B cell (primary cell): ENCODE data around the gene URB1. TPM values are rescaled to one million over a fixed set of nuclear protein-coding genes. Genes with fewer than 3 reads are reported as not detected.
"Not testable (repeated sequence)": the region's sequence is repeated elsewhere in the genome, so short reads cannot be mapped to it uniquely, and the experiment has no call there.

Experiments used
- ATAC-seq: fragments of 200-7000 bp; cut with Tn5 transposase; one replicate; pipeline ENCODE4 v1.10.0; 2021; ENCODE audit warnings: low read depth, mild to moderate bottlenecking, moderate number of reproducible peaks, moderate library complexity
- CTCF ChIA-PET: fragments of 350-600 bp; sonication (Branson Sonifier 250); formaldehyde crosslinking; loops from one replicate; lab custom pipeline; 2021; ENCODE audit warnings: antibody characterized with exemption, inconsistent platforms; lab: Charles Lee
- POLR2A ChIA-PET: fragments of 350-600 bp; sonication (Branson Sonifier 250); formaldehyde crosslinking; loops from one replicate; lab custom pipeline; 2021; ENCODE audit warnings: antibody characterized with exemption; lab: Charles Lee
- DNase-seq: peaks from one replicate; pipeline ENCODE4 v3.0.0; 2013
- H2AFZ ChIP-seq: 2 replicates; pipeline ENCODE4 v1.6.1; 2012; ENCODE audit warnings: mild to moderate bottlenecking, low read depth, low read length; ENCODE audit not compliant: insufficient read depth, poor library complexity, severe bottlenecking
- H3K27ac ChIP-seq, 2 donors: 1 replicate in 1 of 2; 2 replicates in 1 of 2; pipeline ENCODE4 v1.5.1; 2012 to 2013; ENCODE audit warnings: low read length in 2 of 2, mild to moderate bottlenecking in 2 of 2, moderate library complexity in 1 of 2
- H3K27me3 ChIP-seq, 4 experiments: fragments of 200-600 bp in 1 of 4; sonication (generic) in 1 of 4; replicated peaks in 1 of 4; 1 replicate in 2 of 4; 2 replicates in 2 of 4; pipeline versions ENCODE4 v1.6.1 to v1.7.0; 2013 to 2016; ENCODE audit warnings: low read length in 3 of 4, mild to moderate bottlenecking in 2 of 4, mixed read lengths in 1 of 4, moderate library complexity in 1 of 4; ENCODE audit not compliant: insufficient read depth in 4 of 4, control insufficient read depth in 3 of 4; ENCODE audit errors: control extremely low read depth in 1 of 4
- H3K36me3 ChIP-seq, 2 experiments: replicated peaks in 1 of 2; 1 replicate in 1 of 2; 2 replicates in 1 of 2; pipeline versions ENCODE4 v1.6.1 to v1.7.1; 2013; ENCODE audit warnings: low read length in 1 of 2; ENCODE audit not compliant: insufficient read depth in 2 of 2, control insufficient read depth in 1 of 2; ENCODE audit errors: control extremely low read depth in 1 of 2, extremely low read depth in 1 of 2
- H3K4me1 ChIP-seq, 2 donors: fragments of 200-600 bp in 1 of 2; sonication (generic) in 1 of 2; 1 replicate in 1 of 2; 2 replicates in 1 of 2; pipeline versions ENCODE4 v1.5.1 to v1.6.1; 2013 to 2017; ENCODE audit warnings: low read length in 2 of 2; ENCODE audit not compliant: control insufficient read depth in 2 of 2, insufficient read depth in 2 of 2
- H3K4me2 ChIP-seq: replicated peaks from 2 replicates; pipeline ENCODE3; 2012; ENCODE audit warnings: mild to moderate bottlenecking, low read depth, low read length; ENCODE audit not compliant: poor library complexity, severe bottlenecking
- H3K4me3 ChIP-seq, 5 experiments: fragments of 200-600 bp in 1 of 5; sonication (generic) in 1 of 5; 1 replicate in 3 of 5; 2 replicates in 2 of 5; pipeline versions ENCODE4 v1.5.1 to v1.7.0; 2011 to 2016; ENCODE audit warnings: low read length in 4 of 5, mild to moderate bottlenecking in 4 of 5, low read depth in 2 of 5, control low read depth in 1 of 5, moderate library complexity in 1 of 5; ENCODE audit not compliant: insufficient read depth in 1 of 5; ENCODE audit errors: control extremely low read depth in 1 of 5, extremely low read depth in 1 of 5
- H3K79me2 ChIP-seq: fragments of 200-600 bp; sonication (generic); one replicate; pipeline ENCODE4 v1.6.0; 2016; ENCODE audit warnings: low read length; ENCODE audit not compliant: control insufficient read depth, insufficient read depth
- H3K9ac ChIP-seq: fragments of 200-600 bp; sonication (generic); 2 replicates; pipeline ENCODE4 v1.6.1; 2017; ENCODE audit warnings: mild to moderate bottlenecking, low read length, moderate library complexity
- H3K9me3 ChIP-seq, 3 donors: one replicate each; pipeline versions ENCODE4 v1.6.1 to v1.7.1; 2013; ENCODE audit warnings: low read length in 2 of 3; ENCODE audit not compliant: control insufficient read depth in 2 of 3, insufficient read depth in 1 of 3; ENCODE audit errors: control extremely low read depth in 1 of 3
- H4K20me1 ChIP-seq: 2 replicates; pipeline ENCODE4 v1.6.0; 2012; ENCODE audit warnings: mild to moderate bottlenecking, low read length; ENCODE audit not compliant: insufficient read depth, control insufficient read depth, poor library complexity, severe bottlenecking
- H3K27ac Mint-ChIP-seq: one replicate; pipeline ENCODE4 v1.8.0; 2021; ENCODE audit warnings: mixed read lengths
- H3K27me3 Mint-ChIP-seq: one replicate; pipeline ENCODE4 v1.8.0; 2021; ENCODE audit warnings: mixed read lengths
- H3K4me1 Mint-ChIP-seq: one replicate; pipeline ENCODE4 v1.8.0; 2021; ENCODE audit warnings: mixed read lengths
- H3K4me3 Mint-ChIP-seq: one replicate; pipeline ENCODE4 v1.8.0; 2021; ENCODE audit warnings: mixed read lengths
- H3K9me3 Mint-ChIP-seq: one replicate; pipeline ENCODE4 v1.8.0; 2022; ENCODE audit warnings: mixed read lengths; ENCODE audit not compliant: insufficient read depth
- EZH2 ChIP-seq: IDR thresholded peaks from 2 replicates; pipeline ENCODE4 v1.6.1; 2012; ENCODE audit warnings: borderline replicate concordance, low read depth, mild to moderate bottlenecking, moderate library complexity, low read length; ENCODE audit not compliant: insufficient read depth, poor library complexity, severe bottlenecking
- WGBS: methylation state at CpG from one replicate; pipeline ENCODE4 v1.1.5; 2013; ENCODE audit warnings: missing lambda C conversion rate; ENCODE audit not compliant: insufficient coverage; 5-methylcytosine and 5-hydroxymethylcytosine counted together
- intact Hi-C: fragments of 100-400 bp; cut with micrococcal nuclease; formaldehyde crosslinking; loops from one replicate; pipeline ENCODE4 v1.10.0; 2022
- polyA plus RNA-seq: library from polyadenylated mRNA; depleted of rRNA; stranded (reverse); fragments of >200 nt; gene quantifications from 2 replicates; pipeline ENCODE4 v1.2.3, GENCODE V29; 2012
- total RNA-seq, 2 donors: library from RNA; stranded (reverse); fragments of 120-200 nt in 1 of 2; gene quantifications; 1 replicate in 1 of 2; 2 replicates in 1 of 2; pipeline versions ENCODE4 v1.2.3 to v1.2.4, GENCODE V29; 2013 to 2022
- TF ChIP-seq, protein P1 (sequence below): fragments of 200-600 bp; IDR thresholded peaks from one replicate; pipeline ENCODE4 v1.8.0; 2022; ENCODE audit warnings: antibody characterized with exemption, mild to moderate bottlenecking

URB1 gene
- total and polyA plus RNA-seq, 2 donors (not counting 1 experiment from before 2014, with no cell fraction given): 4.7 to 15.2 TPM

DNA sequence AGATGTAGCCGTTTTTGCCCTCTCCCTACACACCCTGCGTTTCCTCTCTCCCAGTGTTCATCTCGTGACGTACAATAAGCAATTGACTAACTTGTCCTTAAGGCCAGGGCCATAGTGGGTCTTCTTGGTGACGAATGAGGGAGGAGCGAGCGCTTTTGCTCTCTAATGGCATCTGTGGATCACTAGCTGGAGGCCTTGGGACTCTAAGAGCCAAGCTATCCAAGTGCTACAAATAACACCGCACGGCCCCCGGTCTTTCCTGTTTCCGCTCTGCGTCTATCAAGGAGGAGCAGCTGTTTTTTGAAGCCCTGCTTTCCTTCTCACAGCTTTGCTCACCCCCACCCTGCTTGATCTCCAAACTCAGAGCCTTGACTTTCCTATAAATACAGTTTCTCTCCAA lies 44.9 kb upstream of the URB1 start:
- H3K9ac ChIP-seq: no peak overlapping the region
- H3K79me2 ChIP-seq: no peaks in the 10 kb centered on the region
- Mint-ChIP-seq H3K9me3 (no peaks in the 10 kb centered on the region), H3K4me3 (no peak overlapping the region), H3K27me3 (peaks cover 41% of the 10 kb centered on the region), H3K27ac (no peak overlapping the region), H3K4me1 (no peaks in the 10 kb centered on the region)
- H3K9me3 ChIP-seq: no peaks in the 10 kb centered on the region
- H3K4me1 ChIP-seq: no peaks in the 10 kb centered on the region
- H3K27ac ChIP-seq: no peak overlapping the region
- ChIA-PET CTCF (no interaction called here), POLR2A (no interaction called here)
- WGBS: 8% methylated on average over 8 of the region's 12 CpGs
- H2AFZ ChIP-seq: no peak overlapping the region
- no peak for ATAC-seq
- no peaks in the 10 kb centered on the region for H3K36me3 ChIP-seq
- H3K4me3 ChIP-seq: no peak overlapping the region
- intact Hi-C loops: no loop called here
- H4K20me1 ChIP-seq: no peaks in the 10 kb centered on the region
- peaks cover 0 to 2% (median 0%) of the 10 kb centered on the region in 4 experiments for H3K27me3 ChIP-seq
- DNase-seq: no peak
- no peak for TF ChIP-seq EZH2
- TF ChIP-seq, protein P1, sequence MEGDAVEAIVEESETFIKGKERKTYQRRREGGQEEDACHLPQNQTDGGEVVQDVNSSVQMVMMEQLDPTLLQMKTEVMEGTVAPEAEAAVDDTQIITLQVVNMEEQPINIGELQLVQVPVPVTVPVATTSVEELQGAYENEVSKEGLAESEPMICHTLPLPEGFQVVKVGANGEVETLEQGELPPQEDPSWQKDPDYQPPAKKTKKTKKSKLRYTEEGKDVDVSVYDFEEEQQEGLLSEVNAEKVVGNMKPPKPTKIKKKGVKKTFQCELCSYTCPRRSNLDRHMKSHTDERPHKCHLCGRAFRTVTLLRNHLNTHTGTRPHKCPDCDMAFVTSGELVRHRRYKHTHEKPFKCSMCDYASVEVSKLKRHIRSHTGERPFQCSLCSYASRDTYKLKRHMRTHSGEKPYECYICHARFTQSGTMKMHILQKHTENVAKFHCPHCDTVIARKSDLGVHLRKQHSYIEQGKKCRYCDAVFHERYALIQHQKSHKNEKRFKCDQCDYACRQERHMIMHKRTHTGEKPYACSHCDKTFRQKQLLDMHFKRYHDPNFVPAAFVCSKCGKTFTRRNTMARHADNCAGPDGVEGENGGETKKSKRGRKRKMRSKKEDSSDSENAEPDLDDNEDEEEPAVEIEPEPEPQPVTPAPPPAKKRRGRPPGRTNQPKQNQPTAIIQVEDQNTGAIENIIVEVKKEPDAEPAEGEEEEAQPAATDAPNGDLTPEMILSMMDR: no peak
- no peak overlapping the region for H3K4me2 ChIP-seq

DNA sequence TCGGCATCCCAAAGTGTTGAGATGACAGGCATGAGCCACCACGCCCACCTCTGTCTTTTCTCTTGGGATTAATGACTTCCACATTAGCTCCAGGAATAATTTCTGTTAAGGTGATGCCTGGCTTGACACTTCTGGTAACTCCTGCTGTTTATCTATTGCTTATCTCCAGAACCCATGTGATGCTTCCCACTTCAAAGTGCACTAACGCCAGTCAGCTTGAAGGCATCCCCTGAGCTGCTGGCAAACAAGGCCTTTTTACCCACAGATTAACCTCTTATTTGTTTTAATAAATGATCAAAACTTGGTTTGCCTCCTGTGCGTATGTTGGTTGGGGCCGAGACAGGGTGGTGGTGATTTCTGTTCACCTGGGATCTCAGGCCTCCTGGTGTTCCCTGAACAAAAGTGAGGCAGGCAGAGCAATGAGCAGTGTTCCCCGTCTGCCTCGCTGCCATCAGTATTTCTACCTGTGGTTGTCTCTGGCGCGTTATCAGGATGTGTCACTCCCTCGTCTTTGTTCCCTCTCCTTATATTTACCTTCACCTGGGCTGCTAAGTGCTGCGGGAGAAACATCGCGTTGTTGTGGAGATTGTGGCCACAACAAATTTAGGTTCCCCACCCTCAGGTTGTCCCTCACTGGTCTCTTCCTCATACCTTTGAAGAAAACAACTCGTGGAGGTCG lies 40.3 kb upstream of the URB1 start:
- H3K27me3 ChIP-seq, H3K4me1 Mint-ChIP-seq, H3K79me2 ChIP-seq, H3K4me2 ChIP-seq, H3K27ac Mint-ChIP-seq, DNase-seq, ATAC-seq, H3K4me1 ChIP-seq, H3K4me3 Mint-ChIP-seq, H3K9ac ChIP-seq, H3K4me3 ChIP-seq, H3K27ac ChIP-seq, POLR2A ChIA-PET, H2AFZ ChIP-seq, H3K36me3 ChIP-seq, H3K9me3 ChIP-seq, intact Hi-C loops, H3K9me3 Mint-ChIP-seq, H4K20me1 ChIP-seq, CTCF ChIA-PET: not testable (repeated sequence)
- peaks cover 28% of the 10 kb centered on the region for H3K27me3 Mint-ChIP-seq
- 94% methylated on average over 13 of the region's 15 CpGs for WGBS
